Right hindlimb (tissue), 1 donor: ENCODE data around the gene RAB6B.

Experiments
- DNase-seq: peaks from one replicate; pipeline ENCODE4 v3.0.0-alpha.2; 2018

The RAB6B gene

GRCh38 chr3:133894353-133895207 lies 1.1 kb downstream of the RAB6B start:
- no peak for DNase-seq

GRCh38 chr3:133893683-133894352 lies 1.9 kb downstream of the RAB6B start:
- no peak for DNase-seq

GRCh38 chr3:133892541-133893231 lies 3.0 kb downstream of the RAB6B start:
- DNase-seq: no peak

DNA sequence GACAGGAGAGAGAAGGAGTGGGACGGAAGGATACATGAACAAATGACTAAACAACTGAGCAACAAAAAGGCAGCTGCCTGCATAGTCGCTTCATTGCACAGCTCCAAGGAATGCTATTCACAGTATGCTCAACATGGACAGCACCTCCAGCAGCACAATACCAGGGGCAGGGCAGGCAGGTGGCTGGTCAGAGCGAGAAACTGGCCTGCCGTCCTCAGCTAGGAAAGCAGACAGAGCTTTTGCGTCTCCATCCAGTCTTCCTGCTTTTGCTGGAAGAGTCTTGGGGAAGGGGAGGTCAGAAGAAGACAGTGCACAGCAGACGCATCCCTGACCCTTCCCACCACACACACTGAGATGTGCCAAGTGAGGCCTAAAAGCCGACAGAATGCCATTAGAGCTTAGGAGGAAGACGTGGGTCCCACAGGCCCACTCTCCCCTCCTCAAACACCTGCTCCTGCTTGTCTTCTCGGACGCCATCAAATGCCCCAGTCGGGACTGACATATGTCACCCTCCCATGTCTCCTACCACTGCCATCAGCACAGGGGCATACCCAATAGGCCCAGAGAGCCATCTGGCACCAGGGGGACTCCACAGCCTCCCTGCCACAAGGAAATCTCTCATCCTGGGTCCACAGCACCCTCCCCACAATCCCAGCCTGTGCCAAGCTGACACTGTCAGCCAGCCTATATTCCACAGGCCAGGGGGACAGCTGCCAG lies 3.9 kb downstream of the RAB6B start:
- no peak for DNase-seq

- no peak for DNase-seq
These were observed 4.6 kb downstream of the RAB6B start for GRCh38 chr3:133890972-133891644.

GRCh38 chr3:133890037-133890436 lies 5.6 kb downstream of the RAB6B start:
- no peak for DNase-seq

DNA sequence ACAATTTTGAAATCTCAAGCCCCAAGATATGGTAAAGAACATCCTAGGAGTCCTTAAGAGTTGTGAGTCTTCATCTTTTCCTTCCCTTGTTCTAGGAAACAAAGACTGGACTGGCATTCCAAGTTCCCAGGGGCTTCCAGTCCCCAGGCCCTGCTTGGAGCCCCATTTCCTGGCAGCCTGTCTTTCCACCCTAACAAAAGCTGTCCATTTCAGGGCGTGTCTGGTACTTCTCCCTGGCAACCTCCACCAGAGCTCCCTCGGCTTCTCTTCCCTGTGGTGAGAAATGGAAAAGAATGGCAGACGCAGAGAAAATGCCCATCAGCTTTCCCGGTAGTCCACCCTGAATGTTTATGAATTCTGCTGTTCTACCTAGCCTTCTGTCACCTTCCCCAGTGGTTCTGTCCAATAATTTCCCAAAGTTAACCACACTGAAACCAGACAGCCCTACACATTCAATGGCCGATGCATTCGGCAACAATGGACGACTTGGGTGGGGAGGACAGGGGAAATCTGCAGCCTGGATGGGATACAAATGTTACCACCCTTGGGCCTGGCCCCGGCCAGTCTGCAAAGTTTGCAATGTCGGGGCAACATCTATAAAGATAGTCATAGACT lies 6.8 kb downstream of the RAB6B start:
- no peak for DNase-seq

- DNase-seq: no peak
These were observed 7.6 kb downstream of the RAB6B start for GRCh38 chr3:133887803-133888703.

DNA sequence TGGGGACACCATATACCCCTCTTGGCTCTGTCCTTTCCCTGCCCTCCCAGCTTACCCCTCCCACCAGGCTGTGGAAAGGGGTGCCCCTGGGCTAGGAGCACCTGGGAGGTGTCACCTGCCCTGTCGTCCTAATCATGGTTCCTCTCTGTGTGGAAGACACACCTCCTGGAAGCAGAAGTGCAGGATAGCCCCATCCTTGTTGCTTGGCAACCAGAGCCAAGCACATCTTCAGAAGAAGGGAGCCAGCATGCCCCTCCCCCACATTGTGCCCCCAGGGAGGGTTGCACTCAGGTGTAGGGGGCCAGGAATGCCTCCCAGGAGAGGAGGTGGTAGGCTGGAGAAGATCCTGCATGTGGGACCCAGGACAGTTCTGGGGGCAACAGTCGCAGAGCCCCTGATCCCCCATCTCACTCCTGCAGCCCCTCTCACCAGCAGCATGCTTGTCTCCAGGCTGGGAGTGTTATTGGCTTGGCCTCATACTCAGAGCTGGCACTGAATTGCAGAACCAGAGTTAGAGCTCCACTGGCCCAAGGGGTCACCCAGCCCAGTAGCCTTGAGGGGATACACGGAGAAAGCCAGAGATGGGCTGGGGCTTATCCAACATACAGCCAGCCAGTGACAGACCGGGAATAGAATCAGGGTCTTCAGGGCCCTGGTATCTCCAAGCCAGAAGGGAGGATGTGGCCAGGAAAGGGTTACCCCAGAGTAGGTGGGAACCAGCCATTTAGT lies 8.4 kb downstream of the RAB6B start:
- DNase-seq: no peak

GRCh38 chr3:133886031-133886722 lies 9.5 kb downstream of the RAB6B start:
- DNase-seq: no peak

- DNase-seq: no peak
These were observed 10.6 kb downstream of the RAB6B start for GRCh38 chr3:133884887-133885711.

GRCh38 chr3:133884054-133884886 lies 11.4 kb downstream of the RAB6B start:
- no peak for DNase-seq

GRCh38 chr3:133883641-133884040 lies 12.0 kb downstream of the RAB6B start:
- DNase-seq: no peak

DNA sequence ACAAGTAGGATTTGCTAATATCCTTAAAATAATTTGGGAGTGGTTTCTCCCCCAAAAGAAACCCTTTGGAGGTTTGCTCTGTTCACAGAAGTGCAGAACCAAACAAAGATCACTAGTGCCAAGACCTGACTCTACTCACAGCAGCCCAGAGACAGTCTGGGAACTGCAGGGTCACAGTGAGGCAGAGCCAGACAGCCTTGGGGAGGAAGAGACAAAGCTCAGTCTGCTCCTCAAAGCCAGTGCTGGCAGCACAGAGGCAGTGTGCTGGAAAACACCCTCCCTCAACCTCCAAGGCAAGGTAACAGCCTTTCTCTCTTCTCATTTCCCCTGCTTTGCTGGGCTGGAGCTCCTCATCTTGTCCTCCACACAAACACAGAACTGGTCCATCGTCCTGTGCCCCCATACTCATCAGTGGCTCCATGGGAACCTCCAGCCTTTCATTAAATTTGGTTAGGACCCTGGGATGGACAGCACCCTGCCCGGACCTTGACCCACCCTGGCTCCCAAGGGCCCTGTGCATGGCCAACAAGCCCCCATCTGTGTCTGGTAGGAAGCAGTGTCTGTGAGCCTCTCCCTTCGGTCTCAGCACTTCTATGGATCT lies 12.6 kb downstream of the RAB6B start:
- DNase-seq: no peak

- DNase-seq: no peak
These were observed 13.5 kb downstream of the RAB6B start for GRCh38 chr3:133881939-133882825.

- no peak for DNase-seq
These were observed 14.2 kb downstream of the RAB6B start for GRCh38 chr3:133881492-133881891.
